ENCODE results near the gene PIK3C2G.

DNA sequence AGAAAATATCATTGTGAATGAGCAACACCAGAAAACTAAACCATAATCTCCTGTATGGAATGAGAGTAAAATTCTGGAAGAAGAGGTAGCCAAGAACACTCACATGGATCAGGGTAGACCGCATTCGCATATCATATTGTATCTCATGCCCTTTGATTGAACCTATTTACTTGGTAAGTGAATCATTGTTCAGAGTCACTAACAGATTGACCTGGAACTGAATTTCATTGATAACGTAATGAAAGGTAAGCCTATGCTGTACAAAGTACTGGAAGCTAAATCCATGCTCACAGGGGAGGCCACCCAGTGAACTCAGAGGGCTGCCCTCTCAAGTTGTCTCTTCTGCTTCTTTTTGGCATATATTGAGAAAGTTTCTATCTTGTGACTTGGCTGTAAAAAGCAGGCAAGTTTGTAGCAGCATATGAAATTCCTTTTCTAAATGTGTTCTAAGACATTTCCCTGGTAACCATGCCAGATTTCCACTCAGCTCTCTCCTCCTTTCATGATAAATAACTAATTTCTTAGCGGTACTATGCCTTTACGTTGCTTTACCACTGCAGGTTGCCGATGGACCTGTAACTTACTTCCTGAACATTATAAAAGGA is 385.1 kb downstream of the PIK3C2G start:
- TF ChIP-seq RFX5 (IDR thresholded peaks at IDR 0.05) = no peak
- no peak for TF ChIP-seq CTCF (IDR thresholded peaks at IDR 0.05)
- no peak for TF ChIP-seq SREBF2 (IDR thresholded peaks at IDR 0.05)
- no peak for TF ChIP-seq KDM5A (IDR thresholded peaks at IDR 0.05)
- no peak for TF ChIP-seq POLR2A (IDR thresholded peaks at IDR 0.05; ENCODE audit: low read length)
- no peak for TF ChIP-seq PHF8 (IDR thresholded peaks at IDR 0.05; ENCODE audit: borderline replicate concordance, low read depth)
- no peak for TF ChIP-seq BHLHE40 (IDR thresholded peaks at IDR 0.05; ENCODE audit: low read depth, low read length)
- TF ChIP-seq, protein P1, sequence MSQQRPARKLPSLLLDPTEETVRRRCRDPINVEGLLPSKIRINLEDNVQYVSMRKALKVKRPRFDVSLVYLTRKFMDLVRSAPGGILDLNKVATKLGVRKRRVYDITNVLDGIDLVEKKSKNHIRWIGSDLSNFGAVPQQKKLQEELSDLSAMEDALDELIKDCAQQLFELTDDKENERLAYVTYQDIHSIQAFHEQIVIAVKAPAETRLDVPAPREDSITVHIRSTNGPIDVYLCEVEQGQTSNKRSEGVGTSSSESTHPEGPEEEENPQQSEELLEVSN (IDR thresholded peaks at IDR 0.05; ENCODE audit: borderline replicate concordance, low read depth) = no peak
